ENCODE data around the gene CAMTA1. TPM values are rescaled to one million over a fixed set of nuclear protein-coding genes. Genes with fewer than 3 reads are reported as not detected.
"Not testable (repeated sequence)": the region's sequence is repeated elsewhere in the genome, so short reads cannot be mapped to it uniquely, and the experiment has no call there.

The CAMTA1 gene
- polyA plus RNA-seq, 3 donors, result 81.9 to 89.8 (median 88.0) TPM

DNA sequence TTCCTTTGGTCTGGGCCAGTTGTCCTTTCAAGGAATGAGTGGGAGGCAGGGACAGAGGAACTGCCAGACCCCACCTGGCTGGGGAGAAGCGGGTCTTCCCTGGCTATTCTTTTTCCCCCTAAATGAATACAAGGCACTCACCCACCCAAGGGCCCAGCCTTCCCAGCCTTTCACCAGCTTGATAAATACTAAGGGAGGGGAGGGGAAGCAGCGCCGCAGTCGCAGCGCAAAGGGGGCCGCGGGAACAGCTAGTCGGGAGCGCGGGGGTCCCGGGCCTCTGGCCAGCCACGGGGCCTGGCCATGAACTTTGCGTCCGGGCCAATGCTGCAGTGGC is 894.6 kb downstream of the CAMTA1 start:
- no peak for DNase-seq (ENCODE audit: extremely low read depth in 1 of 11, low read depth in 9 of 11, low spot score in 4 of 11)

GRCh38 chr1:7680207-7680954 is 895.1 kb downstream of the CAMTA1 start:
- DNase-seq (ENCODE audit: extremely low read depth in 1 of 11, low read depth in 9 of 11, low spot score in 4 of 11), result peak in 10 of 11 donors; percentile 43 to 68 (median 62)

DNA sequence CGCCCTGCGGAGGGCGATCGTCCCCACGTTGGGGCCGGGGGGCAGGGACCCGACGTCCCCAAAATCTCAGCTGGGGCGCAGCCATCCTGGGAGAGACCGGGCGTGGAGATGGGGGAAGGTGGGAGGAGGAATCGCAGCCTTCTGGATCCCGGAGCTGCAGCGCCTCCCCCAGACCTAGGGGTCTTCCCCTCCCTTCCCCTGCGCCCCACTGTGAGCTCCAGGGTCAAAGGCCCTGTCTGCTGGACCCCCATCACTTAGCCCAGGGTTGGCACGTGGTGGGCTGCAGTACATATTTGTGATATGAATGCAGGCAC is 895.7 kb downstream of the CAMTA1 start:
- no peak for DNase-seq (ENCODE audit: extremely low read depth in 1 of 11, low read depth in 9 of 11, low spot score in 4 of 11)

- no peak for DNase-seq (ENCODE audit: extremely low read depth in 1 of 11, low read depth in 9 of 11, low spot score in 4 of 11)
These were observed 896.1 kb downstream of the CAMTA1 start for GRCh38 chr1:7681401-7681800.

GRCh38 chr1:7683521-7683920 is 898.3 kb downstream of the CAMTA1 start:
- DNase-seq (ENCODE audit: extremely low read depth in 1 of 11, low read depth in 9 of 11, low spot score in 4 of 11), result no peak

DNA sequence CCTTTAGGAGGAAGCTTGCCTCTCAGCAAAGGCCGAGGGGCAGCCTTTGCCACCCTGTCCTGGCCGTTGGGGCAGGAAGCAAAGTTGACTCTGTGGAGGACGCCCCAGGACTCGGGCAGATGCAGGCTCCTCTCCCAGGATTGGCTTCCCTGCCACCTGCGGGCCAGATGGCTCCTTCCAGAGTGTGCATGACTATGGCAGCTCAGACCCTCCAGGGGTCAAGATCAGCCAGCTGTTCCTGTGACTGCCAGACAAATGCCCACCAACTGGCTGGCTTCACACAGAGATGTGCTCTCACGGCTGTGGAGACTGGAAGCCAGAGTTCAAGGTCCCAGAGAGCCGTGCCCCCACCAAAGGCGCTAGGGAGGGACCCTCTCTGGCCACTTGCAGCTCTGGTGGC is 898.9 kb downstream of the CAMTA1 start:
- no peak for DNase-seq (ENCODE audit: extremely low read depth in 1 of 11, low read depth in 9 of 11, low spot score in 4 of 11)

GRCh38 chr1:7684861-7685635 is 899.8 kb downstream of the CAMTA1 start:
- no peak for DNase-seq (ENCODE audit: extremely low read depth in 1 of 11, low read depth in 9 of 11, low spot score in 4 of 11)

- DNase-seq (ENCODE audit: extremely low read depth in 1 of 11, low read depth in 9 of 11, low spot score in 4 of 11), result no peak
These were observed 901.1 kb downstream of the CAMTA1 start for GRCh38 chr1:7686301-7686850.

GRCh38 chr1:7687411-7687810 is 902.2 kb downstream of the CAMTA1 start:
- no peak for DNase-seq (ENCODE audit: extremely low read depth in 1 of 11, low read depth in 9 of 11, low spot score in 4 of 11)

DNA sequence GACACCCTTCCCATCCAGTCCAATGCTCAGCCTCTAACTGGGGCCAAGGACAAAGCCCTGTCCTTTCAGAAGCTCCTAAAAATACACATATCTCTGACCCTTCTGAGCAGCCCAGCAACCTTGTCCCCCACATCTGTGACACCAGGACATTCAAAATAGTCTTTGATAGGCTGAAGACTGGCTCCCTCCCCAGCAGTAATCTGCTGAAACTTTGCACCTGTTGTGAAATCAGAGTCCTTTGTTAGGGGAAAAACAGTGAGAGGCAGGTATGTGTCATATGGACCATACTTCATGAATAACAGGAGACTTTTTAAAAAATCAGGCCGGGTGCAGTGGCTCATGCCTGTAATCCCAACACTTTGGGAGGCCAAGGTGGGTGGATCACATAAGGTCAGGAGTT is 903.4 kb downstream of the CAMTA1 start:
- no peak for DNase-seq (ENCODE audit: extremely low read depth in 1 of 11, low read depth in 9 of 11, low spot score in 4 of 11)

- not testable (repeated sequence) for DNase-seq (ENCODE audit: extremely low read depth in 1 of 11, low read depth in 9 of 11, low spot score in 4 of 11)
These were observed 904.1 kb downstream of the CAMTA1 start for GRCh38 chr1:7689307-7689706.

DNA sequence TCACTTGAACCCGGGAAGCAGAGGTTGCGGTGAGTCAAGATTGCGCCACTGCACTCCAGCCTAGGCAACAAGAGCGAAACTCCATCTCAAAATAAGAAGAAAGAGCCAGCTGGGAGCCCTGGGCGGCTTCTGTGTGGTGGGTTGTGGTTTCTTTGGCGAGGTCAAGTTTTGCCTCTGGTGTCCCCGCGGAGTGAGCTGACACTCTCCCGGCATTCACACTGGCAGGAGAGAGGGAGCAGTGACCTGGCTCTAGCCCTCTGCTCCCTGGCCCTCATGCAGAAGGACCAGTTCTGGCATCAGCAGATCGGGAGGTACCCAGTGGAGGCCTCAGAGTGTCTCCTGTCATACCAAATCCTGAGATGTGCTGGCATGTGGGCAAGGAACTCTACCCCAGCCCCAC is 904.8 kb downstream of the CAMTA1 start:
- DNase-seq (ENCODE audit: extremely low read depth in 1 of 11, low read depth in 9 of 11, low spot score in 4 of 11), result no peak

DNA sequence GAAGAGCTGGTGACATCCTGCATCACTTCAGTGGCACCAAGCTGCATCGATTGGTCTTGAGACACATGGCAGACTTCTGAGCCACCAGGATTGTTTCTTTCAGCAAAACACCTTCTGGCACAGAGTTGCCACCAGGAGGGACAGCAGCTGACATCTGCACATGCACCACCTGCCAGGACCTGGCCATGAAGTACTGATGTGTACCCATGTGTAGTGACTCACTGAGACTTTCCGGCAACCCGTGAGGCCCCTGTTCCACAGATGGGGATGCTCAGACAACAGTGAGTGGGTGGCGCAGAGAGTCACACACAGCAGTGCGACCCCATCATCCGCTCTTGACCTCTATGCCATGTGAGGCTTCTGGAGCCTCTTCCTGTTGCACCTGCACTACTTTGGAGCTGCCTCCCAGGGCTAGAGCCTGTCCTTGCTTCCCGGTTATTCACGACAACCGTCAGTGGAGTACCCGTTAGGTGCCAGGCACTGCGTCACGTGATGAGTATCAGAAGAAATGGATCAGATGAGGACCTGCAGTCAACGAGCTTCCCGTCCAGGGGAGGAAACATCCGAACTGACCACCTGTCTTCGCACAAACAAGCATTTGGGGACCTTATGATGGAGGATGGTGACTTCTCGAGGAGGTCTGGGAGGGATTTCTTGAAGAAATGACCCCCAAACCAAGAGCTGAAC is 905.4 kb downstream of the CAMTA1 start:
- DNase-seq (ENCODE audit: extremely low read depth in 1 of 11, low read depth in 9 of 11, low spot score in 4 of 11), result no peak

- no peak for DNase-seq (ENCODE audit: extremely low read depth in 1 of 11, low read depth in 9 of 11, low spot score in 4 of 11)
These were observed 906.3 kb downstream of the CAMTA1 start for GRCh38 chr1:7691576-7691975.

GRCh38 chr1:7692005-7692404 is 906.8 kb downstream of the CAMTA1 start:
- no peak for DNase-seq (ENCODE audit: extremely low read depth in 1 of 11, low read depth in 9 of 11, low spot score in 4 of 11)

DNA sequence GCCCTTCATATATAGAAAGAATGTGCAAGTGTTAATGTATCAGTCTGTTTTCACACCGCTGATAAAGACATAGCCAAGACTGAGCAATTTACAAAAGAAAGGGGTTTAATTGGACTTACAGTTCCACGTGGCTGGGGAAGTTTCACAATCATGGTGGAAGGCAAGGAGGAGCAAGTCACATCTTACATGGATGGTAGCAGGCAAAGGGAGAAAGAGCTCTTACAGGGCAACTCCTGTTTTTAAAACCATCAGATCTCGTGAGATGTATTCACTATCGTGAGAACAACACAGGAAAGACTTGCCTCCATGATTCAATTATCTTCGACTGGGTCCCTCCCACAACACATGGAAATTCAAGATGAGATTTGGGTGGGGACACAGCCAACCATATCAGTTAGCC is 907.8 kb downstream of the CAMTA1 start:
- not testable (repeated sequence) for DNase-seq (ENCODE audit: extremely low read depth in 1 of 11, low read depth in 9 of 11, low spot score in 4 of 11)

GRCh38 chr1:7693662-7694061 is 908.4 kb downstream of the CAMTA1 start:
- no peak for DNase-seq (ENCODE audit: extremely low read depth in 1 of 11, low read depth in 9 of 11, low spot score in 4 of 11)

DNA sequence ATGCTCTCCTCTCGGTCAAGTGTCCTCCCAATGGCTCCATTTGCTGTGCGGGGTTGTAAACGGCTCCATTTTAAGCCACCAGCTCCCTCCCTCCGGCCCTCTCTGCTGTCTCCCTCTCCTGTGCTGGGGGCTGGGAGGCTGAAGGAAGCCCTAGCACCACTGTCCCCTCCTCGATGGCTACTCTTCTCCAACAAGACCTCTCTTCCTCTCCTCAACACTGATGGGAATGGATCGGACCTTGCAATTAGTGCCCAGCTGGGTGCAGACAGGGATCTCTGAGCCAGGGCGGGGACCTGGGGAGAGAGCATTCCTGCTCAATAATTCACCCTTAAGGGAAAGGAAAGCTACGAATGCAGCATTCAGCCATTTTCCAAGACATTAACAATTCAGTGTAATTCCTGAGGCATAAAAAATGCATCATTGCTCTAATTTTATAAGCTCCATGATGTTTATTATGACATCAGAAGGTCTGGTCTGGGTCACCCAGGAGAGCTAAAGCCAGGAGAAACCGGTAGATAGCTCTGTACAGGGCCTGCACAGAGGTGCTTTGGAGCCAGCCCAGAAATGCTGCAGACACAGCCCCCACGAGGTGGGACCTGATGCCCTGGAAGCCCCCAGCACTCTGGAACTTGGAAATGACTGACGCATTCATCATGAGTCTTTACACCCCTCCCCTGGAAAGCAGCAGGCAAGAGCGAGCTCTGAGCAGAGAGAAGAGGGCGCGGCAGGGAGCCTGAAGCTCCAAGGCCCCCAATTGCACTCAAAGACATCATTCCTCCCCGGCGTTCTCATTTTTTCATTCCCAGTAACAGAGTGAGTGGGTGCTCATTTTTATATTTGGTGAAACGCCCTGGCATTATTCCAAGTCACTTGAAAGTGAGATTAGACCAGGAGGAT is 909.6 kb downstream of the CAMTA1 start:
- DNase-seq (ENCODE audit: extremely low read depth in 1 of 11, low read depth in 9 of 11, low spot score in 4 of 11), result no peak

- DNase-seq (ENCODE audit: extremely low read depth in 1 of 11, low read depth in 9 of 11, low spot score in 4 of 11), result no peak
These were observed 910.4 kb downstream of the CAMTA1 start for GRCh38 chr1:7695497-7696117.
